Measurements from ENCODE around the gene PGBD5.

DNA sequence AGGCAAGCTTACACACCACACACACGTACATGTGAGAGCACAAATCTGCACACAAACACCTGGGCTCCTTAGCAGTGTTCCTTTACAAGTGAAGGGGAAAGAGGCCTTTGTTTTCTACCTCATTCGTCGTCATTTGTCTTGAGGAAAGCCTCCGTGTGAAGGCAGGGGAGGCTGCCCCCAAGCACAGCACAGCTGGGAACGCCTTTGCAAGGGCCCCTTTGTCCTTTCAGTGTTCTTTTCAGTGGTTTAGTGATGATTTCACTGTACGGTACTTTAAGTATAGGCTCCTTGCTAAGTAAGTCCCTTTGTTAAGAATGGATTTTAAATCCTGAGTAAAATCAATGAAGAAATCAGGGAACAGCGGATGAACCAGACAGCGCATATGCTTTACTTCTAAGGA lies 94.1 kb downstream of the PGBD5 start:
- TF ChIP-seq, protein P1, sequence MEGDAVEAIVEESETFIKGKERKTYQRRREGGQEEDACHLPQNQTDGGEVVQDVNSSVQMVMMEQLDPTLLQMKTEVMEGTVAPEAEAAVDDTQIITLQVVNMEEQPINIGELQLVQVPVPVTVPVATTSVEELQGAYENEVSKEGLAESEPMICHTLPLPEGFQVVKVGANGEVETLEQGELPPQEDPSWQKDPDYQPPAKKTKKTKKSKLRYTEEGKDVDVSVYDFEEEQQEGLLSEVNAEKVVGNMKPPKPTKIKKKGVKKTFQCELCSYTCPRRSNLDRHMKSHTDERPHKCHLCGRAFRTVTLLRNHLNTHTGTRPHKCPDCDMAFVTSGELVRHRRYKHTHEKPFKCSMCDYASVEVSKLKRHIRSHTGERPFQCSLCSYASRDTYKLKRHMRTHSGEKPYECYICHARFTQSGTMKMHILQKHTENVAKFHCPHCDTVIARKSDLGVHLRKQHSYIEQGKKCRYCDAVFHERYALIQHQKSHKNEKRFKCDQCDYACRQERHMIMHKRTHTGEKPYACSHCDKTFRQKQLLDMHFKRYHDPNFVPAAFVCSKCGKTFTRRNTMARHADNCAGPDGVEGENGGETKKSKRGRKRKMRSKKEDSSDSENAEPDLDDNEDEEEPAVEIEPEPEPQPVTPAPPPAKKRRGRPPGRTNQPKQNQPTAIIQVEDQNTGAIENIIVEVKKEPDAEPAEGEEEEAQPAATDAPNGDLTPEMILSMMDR (IDR thresholded peaks at IDR 0.05; ENCODE audit: low read depth, low read length) = no peak
- no peak for TF ChIP-seq EZH2phosphoT487 (IDR thresholded peaks at IDR 0.05; ENCODE audit: low read depth)
